NCI-H226 (cell line): Measurements from ENCODE around the gene THSD4.
"Not testable (repeated sequence)": the region's sequence is repeated elsewhere in the genome, so short reads cannot be mapped to it uniquely, and the experiment has no call there.

Experiments used
- DNase-seq: peaks from one replicate; pipeline ENCODE4 v3.0.0-alpha.2; 2015

THSD4 gene

GRCh38 chr15:71396536-71397125 lies 281.4 kb downstream of the THSD4 start:
- DNase-seq: no peak

GRCh38 chr15:71397377-71397776 lies 282.1 kb downstream of the THSD4 start:
- DNase-seq: no peak

- DNase-seq: no peak
Observed at GRCh38 chr15:71400294-71400693, 285.0 kb downstream of the THSD4 start.

GRCh38 chr15:71401728-71402127 lies 286.5 kb downstream of the THSD4 start:
- DNase-seq: not testable (repeated sequence)

- no peak for DNase-seq
Observed at GRCh38 chr15:71409541-71409940, 294.3 kb downstream of the THSD4 start.

- DNase-seq: no peak
Observed at GRCh38 chr15:71410347-71410746, 295.1 kb downstream of the THSD4 start.

- DNase-seq: no peak
Observed at GRCh38 chr15:71411538-71412482, 296.5 kb downstream of the THSD4 start.

- DNase-seq: no peak
Observed at GRCh38 chr15:71413419-71413818, 298.1 kb downstream of the THSD4 start.

GRCh38 chr15:71414853-71415252 lies 299.6 kb downstream of the THSD4 start:
- DNase-seq: no peak

- DNase-seq: no peak
Observed at GRCh38 chr15:71422530-71423259, 307.4 kb downstream of the THSD4 start.

- no peak for DNase-seq
Observed at GRCh38 chr15:71424765-71425164, 309.5 kb downstream of the THSD4 start.

GRCh38 chr15:71425388-71425787 lies 310.1 kb downstream of the THSD4 start:
- DNase-seq: no peak

GRCh38 chr15:71426792-71427191 lies 311.5 kb downstream of the THSD4 start:
- no peak for DNase-seq

- no peak for DNase-seq
Observed at GRCh38 chr15:71430782-71431181, 315.5 kb downstream of the THSD4 start.

- no peak for DNase-seq
Observed at GRCh38 chr15:71431343-71432336, 316.4 kb downstream of the THSD4 start.

GRCh38 chr15:71433402-71433801 lies 318.1 kb downstream of the THSD4 start:
- no peak for DNase-seq

- DNase-seq: no peak
Observed at GRCh38 chr15:71434774-71435173, 319.5 kb downstream of the THSD4 start.

- DNase-seq: no peak
Observed at GRCh38 chr15:71435552-71435951, 320.3 kb downstream of the THSD4 start.

GRCh38 chr15:71436854-71437253 lies 321.6 kb downstream of the THSD4 start:
- DNase-seq: no peak

GRCh38 chr15:71437404-71437803 lies 322.1 kb downstream of the THSD4 start:
- no peak for DNase-seq

- peak; percentile 93 for DNase-seq
Observed at GRCh38 chr15:71437919-71438318, 322.6 kb downstream of the THSD4 start.

- DNase-seq: not testable (repeated sequence)
Observed at GRCh38 chr15:71439478-71439877, 324.2 kb downstream of the THSD4 start.
